ENCODE results near the gene TXNRD2. TPM values are rescaled to one million over a fixed set of nuclear protein-coding genes. Genes with fewer than 3 reads are reported as not detected.

TXNRD2 gene
- total RNA-seq, 1 experiment from 2014 or later, result 29.5 TPM

DNA sequence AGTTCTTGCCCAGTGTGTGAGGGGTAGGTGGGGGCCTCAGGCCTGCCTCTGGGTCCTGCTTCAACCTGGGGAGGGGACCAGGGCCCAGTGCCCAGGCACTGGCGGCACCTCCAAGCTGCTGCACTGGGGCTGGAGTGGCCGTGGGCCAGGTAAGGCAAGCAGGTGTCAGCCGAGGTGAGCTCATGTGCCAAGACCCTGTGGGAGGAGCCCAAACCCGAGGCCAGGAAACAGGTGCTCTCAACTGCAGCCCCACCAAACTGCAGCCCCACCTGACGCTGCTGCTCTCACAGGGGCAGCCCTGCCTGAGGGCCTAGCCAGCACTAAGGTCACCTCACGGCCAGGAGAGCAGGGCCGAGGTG lies 68.9 kb downstream of the TXNRD2 start:
- in situ Hi-C loops (cut with HindIII; ENCODE audit: low pct_unique_long_range_greater_than_20kb, low sequenced_read_pairs), result no loop called here
- H3K4me1 ChIP-seq (ENCODE audit: control insufficient read depth, insufficient read depth, low read length), result peaks cover 50% of the 10 kb centered on the region
- H3K4me3 ChIP-seq (ENCODE audit: low read depth in 2 of 2, low read length in 2 of 2), result no peak overlapping the region
- no peak for DNase-seq (ENCODE audit: low read depth, low spot score)
- CTCF ChIA-PET, result no interaction called here
- H3K27me3 ChIP-seq (ENCODE audit: control insufficient read depth, insufficient read depth, low read length), result no peaks in the 10 kb centered on the region
- intact Hi-C loops (cut with micrococcal nuclease; ENCODE audit: unreplicated experiment), result no loop called here
- no TSS peak for BruUV-seq (replicated peaks)
- ATAC-seq, result no peak
- no peaks in the 10 kb centered on the region for H3K9me3 ChIP-seq (ENCODE audit: control insufficient read depth, insufficient read depth, low read depth, low read length)
- H3K27ac ChIP-seq (ENCODE audit: low read length), result peak overlapping the region; percentile 54
- POLR2A ChIA-PET, result no interaction called here
- no peak for TF ChIP-seq SIN3A (IDR thresholded peaks at IDR 0.05; ENCODE audit: borderline replicate concordance, insufficient read depth, low read depth, low read length)
- TF ChIP-seq TCF7L2 (IDR thresholded peaks at IDR 0.05; ENCODE audit: low read depth, low read length), result no peak
- TF ChIP-seq, protein P1, sequence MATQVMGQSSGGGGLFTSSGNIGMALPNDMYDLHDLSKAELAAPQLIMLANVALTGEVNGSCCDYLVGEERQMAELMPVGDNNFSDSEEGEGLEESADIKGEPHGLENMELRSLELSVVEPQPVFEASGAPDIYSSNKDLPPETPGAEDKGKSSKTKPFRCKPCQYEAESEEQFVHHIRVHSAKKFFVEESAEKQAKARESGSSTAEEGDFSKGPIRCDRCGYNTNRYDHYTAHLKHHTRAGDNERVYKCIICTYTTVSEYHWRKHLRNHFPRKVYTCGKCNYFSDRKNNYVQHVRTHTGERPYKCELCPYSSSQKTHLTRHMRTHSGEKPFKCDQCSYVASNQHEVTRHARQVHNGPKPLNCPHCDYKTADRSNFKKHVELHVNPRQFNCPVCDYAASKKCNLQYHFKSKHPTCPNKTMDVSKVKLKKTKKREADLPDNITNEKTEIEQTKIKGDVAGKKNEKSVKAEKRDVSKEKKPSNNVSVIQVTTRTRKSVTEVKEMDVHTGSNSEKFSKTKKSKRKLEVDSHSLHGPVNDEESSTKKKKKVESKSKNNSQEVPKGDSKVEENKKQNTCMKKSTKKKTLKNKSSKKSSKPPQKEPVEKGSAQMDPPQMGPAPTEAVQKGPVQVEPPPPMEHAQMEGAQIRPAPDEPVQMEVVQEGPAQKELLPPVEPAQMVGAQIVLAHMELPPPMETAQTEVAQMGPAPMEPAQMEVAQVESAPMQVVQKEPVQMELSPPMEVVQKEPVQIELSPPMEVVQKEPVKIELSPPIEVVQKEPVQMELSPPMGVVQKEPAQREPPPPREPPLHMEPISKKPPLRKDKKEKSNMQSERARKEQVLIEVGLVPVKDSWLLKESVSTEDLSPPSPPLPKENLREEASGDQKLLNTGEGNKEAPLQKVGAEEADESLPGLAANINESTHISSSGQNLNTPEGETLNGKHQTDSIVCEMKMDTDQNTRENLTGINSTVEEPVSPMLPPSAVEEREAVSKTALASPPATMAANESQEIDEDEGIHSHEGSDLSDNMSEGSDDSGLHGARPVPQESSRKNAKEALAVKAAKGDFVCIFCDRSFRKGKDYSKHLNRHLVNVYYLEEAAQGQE (IDR thresholded peaks at IDR 0.05; ENCODE audit: insufficient read depth in 1 of 2, low read depth in 2 of 2, low read length in 1 of 2), result no peak
- no peak for TF ChIP-seq POLR2AphosphoS5 (IDR thresholded peaks at IDR 0.05; ENCODE audit: low read depth, low read length)
- TF ChIP-seq, protein P2, sequence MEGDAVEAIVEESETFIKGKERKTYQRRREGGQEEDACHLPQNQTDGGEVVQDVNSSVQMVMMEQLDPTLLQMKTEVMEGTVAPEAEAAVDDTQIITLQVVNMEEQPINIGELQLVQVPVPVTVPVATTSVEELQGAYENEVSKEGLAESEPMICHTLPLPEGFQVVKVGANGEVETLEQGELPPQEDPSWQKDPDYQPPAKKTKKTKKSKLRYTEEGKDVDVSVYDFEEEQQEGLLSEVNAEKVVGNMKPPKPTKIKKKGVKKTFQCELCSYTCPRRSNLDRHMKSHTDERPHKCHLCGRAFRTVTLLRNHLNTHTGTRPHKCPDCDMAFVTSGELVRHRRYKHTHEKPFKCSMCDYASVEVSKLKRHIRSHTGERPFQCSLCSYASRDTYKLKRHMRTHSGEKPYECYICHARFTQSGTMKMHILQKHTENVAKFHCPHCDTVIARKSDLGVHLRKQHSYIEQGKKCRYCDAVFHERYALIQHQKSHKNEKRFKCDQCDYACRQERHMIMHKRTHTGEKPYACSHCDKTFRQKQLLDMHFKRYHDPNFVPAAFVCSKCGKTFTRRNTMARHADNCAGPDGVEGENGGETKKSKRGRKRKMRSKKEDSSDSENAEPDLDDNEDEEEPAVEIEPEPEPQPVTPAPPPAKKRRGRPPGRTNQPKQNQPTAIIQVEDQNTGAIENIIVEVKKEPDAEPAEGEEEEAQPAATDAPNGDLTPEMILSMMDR (IDR thresholded peaks at IDR 0.05), result no peak
- no peaks in the 10 kb centered on the region for H3K36me3 ChIP-seq (ENCODE audit: control insufficient read depth, insufficient read depth, low read length)

DNA sequence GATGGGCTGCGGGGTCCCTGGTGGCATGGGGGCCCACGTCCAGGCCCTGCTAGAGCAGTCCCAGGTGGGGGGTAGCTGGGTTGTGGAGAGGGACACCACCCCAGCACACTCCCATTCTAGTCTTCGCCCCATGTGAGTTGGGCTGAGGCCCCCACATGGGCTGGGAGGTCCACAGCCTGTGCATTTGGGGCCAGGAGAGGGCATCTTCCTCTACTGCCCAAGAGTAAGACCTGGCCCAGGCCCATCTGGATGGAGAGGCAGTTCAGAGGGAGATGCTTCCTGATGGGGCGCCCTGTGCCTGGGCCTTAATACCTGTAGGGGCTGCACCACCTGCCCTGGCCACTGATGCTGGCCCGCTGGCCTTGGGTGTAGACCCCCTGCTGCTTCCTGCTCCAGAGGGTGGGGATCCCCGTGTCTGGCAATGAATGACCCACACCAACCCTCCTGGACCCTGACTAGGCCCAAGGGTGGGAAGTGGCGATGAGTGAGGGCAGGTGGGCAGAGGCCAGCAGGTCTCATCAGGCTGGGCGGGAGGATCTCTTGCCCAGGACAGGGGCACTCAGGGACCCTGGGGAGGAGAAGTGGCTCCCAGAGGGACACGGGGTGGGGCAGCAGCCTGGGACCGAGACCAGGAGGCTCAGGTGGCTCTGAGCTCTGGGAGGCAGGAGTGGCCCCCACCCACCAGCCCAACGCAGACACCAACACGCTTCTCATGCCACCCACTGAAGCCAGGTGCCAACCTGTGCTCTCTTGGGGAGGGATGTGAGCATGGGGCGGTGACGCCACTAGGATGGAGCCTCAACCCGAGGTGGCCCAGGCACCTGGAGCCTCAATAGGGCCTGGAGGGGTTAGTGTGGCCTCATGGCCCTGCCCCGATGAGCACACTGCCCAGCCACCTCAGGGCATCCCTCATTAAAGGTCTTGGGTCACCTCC lies 69.5 kb downstream of the TXNRD2 start:
- Histone ChIP-seq H3K4me3 (ENCODE audit: low read depth in 2 of 2, low read length in 2 of 2) (no peak overlapping the region), H3K36me3 (ENCODE audit: control insufficient read depth, insufficient read depth, low read length) (no peaks in the 10 kb centered on the region), H3K9me3 (ENCODE audit: control insufficient read depth, insufficient read depth, low read depth, low read length) (no peaks in the 10 kb centered on the region), H3K4me1 (ENCODE audit: control insufficient read depth, insufficient read depth, low read length) (peaks cover 44% of the 10 kb centered on the region), H3K27ac (ENCODE audit: low read length) (peak overlapping the region; percentile 54; the same call in 1 of the 2 replicates), H3K27me3 (ENCODE audit: control insufficient read depth, insufficient read depth, low read length) (no peaks in the 10 kb centered on the region)
- no TSS peak for BruUV-seq (replicated peaks)
- DNase-seq (ENCODE audit: low read depth, low spot score), result no peak
- no peak for ATAC-seq
- in situ Hi-C loops (cut with HindIII; ENCODE audit: low pct_unique_long_range_greater_than_20kb, low sequenced_read_pairs), result no loop called here
- TF ChIP-seq TCF7L2 (IDR thresholded peaks at IDR 0.05; ENCODE audit: low read depth, low read length) (no peak), POLR2AphosphoS5 (IDR thresholded peaks at IDR 0.05; ENCODE audit: low read depth, low read length) (no peak), SIN3A (IDR thresholded peaks at IDR 0.05; ENCODE audit: borderline replicate concordance, insufficient read depth, low read depth, low read length) (no peak)
- TF ChIP-seq, protein P1 (IDR thresholded peaks at IDR 0.05; ENCODE audit: insufficient read depth in 1 of 2, low read depth in 2 of 2, low read length in 1 of 2), result no peak
- TF ChIP-seq, protein P2 (IDR thresholded peaks at IDR 0.05), result no peak
- ChIA-PET POLR2A (no interaction called here), CTCF (no interaction called here)
- intact Hi-C loops (cut with micrococcal nuclease; ENCODE audit: unreplicated experiment), result no loop called here

Data from Panc1 (cell line).